ENCODE data around the gene TXNDC5.
"Not testable (repeated sequence)": the region's sequence is repeated elsewhere in the genome, so short reads cannot be mapped to it uniquely, and the experiment has no call there.

TXNDC5 gene

DNA sequence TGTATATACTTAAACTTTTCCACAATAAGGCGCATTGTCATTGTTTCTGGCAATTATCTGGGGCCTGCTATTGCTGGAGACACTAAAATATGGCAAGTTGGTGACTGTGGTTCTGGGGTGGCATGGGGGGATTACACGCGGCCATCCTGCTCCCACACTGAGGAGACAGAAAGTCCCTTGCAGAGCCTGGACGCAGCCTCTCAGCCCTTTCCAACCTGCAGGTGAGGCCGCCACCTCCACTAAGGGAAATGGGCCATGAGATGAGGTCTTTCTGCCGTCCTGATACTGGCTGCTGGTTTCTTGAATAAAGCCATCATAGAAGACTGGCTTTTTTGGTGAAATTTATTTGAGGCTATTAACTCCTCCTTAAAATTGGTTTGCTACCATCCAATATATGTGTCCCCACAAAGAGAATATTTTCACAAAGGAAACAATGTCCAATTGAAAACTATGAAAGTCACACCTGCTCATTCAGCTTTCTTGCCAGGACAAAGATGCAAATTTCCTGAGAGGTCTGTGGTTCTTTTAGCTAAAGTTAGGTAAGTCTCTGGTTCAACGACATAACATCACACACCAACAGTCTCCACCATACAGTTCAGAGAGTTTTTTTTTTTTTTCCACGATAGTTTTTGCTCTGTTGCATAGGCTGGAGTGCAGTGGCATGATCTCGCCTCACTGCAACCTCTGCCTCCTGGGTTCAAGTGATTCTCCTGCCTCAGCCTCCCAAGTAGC lies 13.0 kb downstream of the TXNDC5 start:
- TF ChIP-seq, protein P1, sequence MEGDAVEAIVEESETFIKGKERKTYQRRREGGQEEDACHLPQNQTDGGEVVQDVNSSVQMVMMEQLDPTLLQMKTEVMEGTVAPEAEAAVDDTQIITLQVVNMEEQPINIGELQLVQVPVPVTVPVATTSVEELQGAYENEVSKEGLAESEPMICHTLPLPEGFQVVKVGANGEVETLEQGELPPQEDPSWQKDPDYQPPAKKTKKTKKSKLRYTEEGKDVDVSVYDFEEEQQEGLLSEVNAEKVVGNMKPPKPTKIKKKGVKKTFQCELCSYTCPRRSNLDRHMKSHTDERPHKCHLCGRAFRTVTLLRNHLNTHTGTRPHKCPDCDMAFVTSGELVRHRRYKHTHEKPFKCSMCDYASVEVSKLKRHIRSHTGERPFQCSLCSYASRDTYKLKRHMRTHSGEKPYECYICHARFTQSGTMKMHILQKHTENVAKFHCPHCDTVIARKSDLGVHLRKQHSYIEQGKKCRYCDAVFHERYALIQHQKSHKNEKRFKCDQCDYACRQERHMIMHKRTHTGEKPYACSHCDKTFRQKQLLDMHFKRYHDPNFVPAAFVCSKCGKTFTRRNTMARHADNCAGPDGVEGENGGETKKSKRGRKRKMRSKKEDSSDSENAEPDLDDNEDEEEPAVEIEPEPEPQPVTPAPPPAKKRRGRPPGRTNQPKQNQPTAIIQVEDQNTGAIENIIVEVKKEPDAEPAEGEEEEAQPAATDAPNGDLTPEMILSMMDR (IDR thresholded peaks at IDR 0.05; ENCODE audit: low read depth, low read length): no peak
- DNase-seq (ENCODE audit: extremely low read depth, low read depth): no peak

DNA sequence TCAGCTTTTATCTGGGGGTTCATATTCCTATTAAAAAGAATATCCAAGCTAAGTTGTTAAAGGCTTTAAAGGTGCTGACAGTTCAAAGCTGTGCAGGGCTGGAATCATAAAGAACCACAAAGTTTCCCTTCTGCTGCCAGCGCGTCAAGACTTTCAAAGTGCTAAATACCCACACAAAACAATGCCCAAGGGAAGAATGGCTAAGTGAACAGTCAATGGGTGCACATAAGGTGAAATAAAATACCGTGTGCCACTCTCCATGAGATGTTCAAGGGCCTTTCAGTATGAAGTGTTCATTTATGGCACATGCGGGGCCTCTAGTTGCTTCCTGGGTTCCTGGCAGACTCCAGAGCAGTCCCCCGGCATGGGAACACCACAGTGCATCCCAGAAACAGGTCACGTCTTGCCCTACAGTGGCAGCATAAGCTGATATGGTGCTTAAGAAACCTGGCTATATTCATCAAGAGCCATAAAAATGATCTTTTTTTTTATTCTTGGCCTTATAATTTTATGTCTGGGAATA lies 14.1 kb downstream of the TXNDC5 start:
- DNase-seq (ENCODE audit: extremely low read depth, low read depth): no peak
- TF ChIP-seq, protein P1 (IDR thresholded peaks at IDR 0.05; ENCODE audit: low read depth, low read length): no peak

DNA sequence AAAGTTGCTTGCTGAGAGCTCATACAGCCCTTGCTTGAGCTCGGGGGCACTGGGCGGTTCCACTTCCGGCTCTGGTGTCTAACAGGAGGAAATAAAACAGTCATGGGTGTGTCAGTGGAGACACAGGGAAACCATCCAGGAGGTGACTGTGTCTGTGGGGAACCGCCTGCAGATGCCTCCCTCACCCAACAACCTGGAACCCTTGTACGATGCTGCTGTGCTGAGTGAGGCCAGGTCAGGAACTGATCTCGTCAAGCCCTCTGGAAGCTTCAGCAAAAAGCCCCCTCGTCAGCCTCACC lies 15.5 kb downstream of the TXNDC5 start:
- TF ChIP-seq, protein P1 (IDR thresholded peaks at IDR 0.05; ENCODE audit: low read depth, low read length): no peak
- DNase-seq (ENCODE audit: extremely low read depth, low read depth): no peak

GRCh38 chr6:7894262-7895124 lies 16.1 kb downstream of the TXNDC5 start:
- TF ChIP-seq, protein P1 (IDR thresholded peaks at IDR 0.05; ENCODE audit: low read depth, low read length): no peak
- DNase-seq (ENCODE audit: extremely low read depth, low read depth): no peak

DNA sequence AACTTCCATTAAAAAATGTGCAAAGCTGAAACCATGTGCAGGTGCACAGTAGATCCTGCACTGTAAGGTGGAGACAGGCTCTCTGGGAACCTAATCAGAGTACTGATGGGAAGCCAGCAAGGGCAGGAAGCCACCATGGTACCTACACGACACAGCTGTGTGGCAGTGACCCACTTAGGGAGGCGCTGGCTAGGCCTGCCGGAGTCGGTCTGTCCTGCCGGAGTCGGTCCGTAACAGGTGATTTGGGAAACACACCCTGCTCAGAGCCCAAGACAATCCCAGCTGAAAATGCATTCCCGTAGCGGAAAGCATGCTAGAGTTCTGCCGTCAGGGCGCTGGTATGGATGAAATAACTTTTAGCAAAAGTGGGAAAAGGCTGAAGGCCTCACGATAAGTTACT lies 17.2 kb downstream of the TXNDC5 start:
- TF ChIP-seq, protein P1 (IDR thresholded peaks at IDR 0.05; ENCODE audit: low read depth, low read length): no peak
- DNase-seq (ENCODE audit: extremely low read depth, low read depth): no peak

- DNase-seq (ENCODE audit: extremely low read depth, low read depth): not testable (repeated sequence)
These were observed 18.2 kb downstream of the TXNDC5 start for GRCh38 chr6:7892367-7892766.

- TF ChIP-seq, protein P1 (IDR thresholded peaks at IDR 0.05; ENCODE audit: low read depth, low read length): no peak
- DNase-seq (ENCODE audit: extremely low read depth, low read depth): no peak
These were observed 19.3 kb downstream of the TXNDC5 start for GRCh38 chr6:7891078-7891872.

Data from AG09319 (cell line).